Activated naive CD8-positive, alpha-beta T cell treated with anti-CD3 and anti-CD28 coated beads for 36 hours (primary cell): ENCODE results near the gene BACE1-AS. TPM values are rescaled to one million over a fixed set of nuclear protein-coding genes. Genes with fewer than 3 reads are reported as not detected.
"Not testable (repeated sequence)": the region's sequence is repeated elsewhere in the genome, so short reads cannot be mapped to it uniquely, and the experiment has no call there.

Experiments
- DNase-seq: peaks from one replicate; pipeline ENCODE4 v3.0.0; 2021
- H3K27ac Mint-ChIP-seq: one replicate; pipeline ENCODE4 v1.8.0; 2022; ENCODE audit warnings: mild to moderate bottlenecking, moderate library complexity, mixed read lengths
- H3K27me3 Mint-ChIP-seq: one replicate; pipeline ENCODE4 v1.8.0; 2022; ENCODE audit warnings: mild to moderate bottlenecking, mixed read lengths
- H3K36me3 Mint-ChIP-seq: one replicate; pipeline ENCODE4 v1.8.0; 2021; ENCODE audit warnings: mild to moderate bottlenecking, mixed read lengths
- H3K4me1 Mint-ChIP-seq: one replicate; pipeline ENCODE4 v1.8.0; 2021; ENCODE audit warnings: mixed read lengths
- H3K4me3 Mint-ChIP-seq: one replicate; pipeline ENCODE4 v1.8.0; 2022; ENCODE audit warnings: mild to moderate bottlenecking, moderate library complexity, mixed read lengths
- H3K9me3 Mint-ChIP-seq: one replicate; pipeline ENCODE4 v1.8.0; 2022; ENCODE audit warnings: mixed read lengths
- total RNA-seq, 2 experiments: library from RNA; stranded (reverse); gene quantifications; one replicate each; pipeline ENCODE4 v1.2.3, GENCODE V29; 2021

BACE1-AS gene
- 1 to 10 TPM; 3.1 to 3.8 TPM for total RNA-seq

DNA sequence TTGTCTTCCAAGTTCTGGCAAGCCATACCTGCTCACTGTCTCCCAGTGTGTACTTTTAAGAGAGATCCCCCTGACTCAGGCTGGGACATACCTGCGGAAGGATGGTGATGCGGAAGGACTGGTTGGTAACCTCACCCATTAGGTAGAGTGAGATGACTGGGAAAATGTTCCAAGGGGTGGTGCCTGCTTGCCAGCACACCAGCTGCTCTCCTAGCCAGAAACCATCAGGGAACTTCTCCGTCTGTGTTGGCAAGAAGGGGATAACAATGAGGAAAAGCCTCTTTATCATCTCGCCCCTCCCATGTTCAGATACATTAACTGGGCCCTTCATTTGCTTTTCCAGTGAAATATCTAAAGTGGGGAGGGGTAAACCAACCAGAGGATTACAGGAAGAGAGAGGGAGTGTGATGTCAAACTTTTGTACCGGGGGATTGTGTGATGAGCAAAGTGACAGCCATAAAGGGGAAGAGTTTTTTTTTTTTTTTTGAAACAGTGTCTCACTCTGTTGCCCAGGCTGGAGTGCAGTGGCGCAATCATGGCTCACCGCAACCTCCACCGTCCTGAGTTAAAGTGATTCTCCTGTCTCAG is at the start of gene BACE1-AS:
Gene BACE1-AS (plus strand): TSS at position 538 of the 588 bp plus-strand sequence.
- H3K4me1 Mint-ChIP-seq: no peaks in the 10 kb centered on the region
- no peaks in the 10 kb centered on the region for H3K27me3 Mint-ChIP-seq
- no peak within 1 kb of the TSS for H3K4me3 Mint-ChIP-seq

DNA sequence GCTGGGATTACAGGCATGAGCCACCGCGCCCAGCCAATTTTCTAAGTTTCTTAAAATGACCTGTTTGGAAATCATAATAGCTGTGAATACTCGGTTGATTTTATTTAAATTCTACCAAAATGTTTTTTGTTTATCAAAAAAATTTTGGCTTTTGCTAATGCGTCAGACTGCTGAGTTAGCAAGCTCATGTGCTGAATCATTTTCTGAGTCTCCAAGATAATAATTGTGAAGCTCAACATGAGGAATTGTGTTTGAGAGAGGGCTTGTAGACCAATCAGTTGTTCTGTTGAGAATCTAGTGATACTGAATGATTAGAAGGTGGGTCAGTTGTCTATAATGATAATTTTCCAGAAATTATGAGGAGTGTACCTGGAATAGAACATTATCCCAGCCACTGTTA is 42.8 kb upstream of the BACE1-AS start:
- Mint-ChIP-seq H3K4me3 (no peak overlapping the region), H3K27me3 (no peaks in the 10 kb centered on the region), H3K36me3 (peaks cover 19% of the 10 kb centered on the region), H3K4me1 (no peaks in the 10 kb centered on the region), H3K9me3 (no peaks in the 10 kb centered on the region), H3K27ac (no peak overlapping the region)
- no peak for DNase-seq

More for the DNA sequence above, at the start of gene BACE1-AS:
- no peak for DNase-seq
- no peaks in the 10 kb centered on the region for H3K36me3 Mint-ChIP-seq
- H3K27ac Mint-ChIP-seq: no peak within 1 kb of the TSS
- no peaks in the 10 kb centered on the region for H3K9me3 Mint-ChIP-seq

DNA sequence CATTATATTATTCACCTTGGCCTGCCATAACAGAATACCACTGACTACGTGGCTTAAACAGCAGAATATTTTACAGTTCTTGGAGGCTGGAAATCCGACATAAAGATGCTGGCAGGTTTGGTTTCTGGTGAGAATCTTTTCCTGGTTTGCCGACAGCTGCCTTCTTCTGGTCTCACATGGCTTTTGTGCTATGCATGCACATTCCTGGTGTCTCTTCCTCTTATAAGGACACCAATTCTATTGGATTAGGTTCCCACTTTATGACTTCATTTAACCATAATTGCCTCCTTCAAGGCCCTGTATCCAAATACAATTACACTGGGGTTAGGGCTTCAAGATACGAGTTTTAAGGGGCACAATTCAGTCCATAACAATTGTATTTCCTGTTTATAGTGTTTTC is 41.6 kb upstream of the BACE1-AS start:
- H3K4me3 Mint-ChIP-seq: no peak overlapping the region
- DNase-seq: no peak
- no peaks in the 10 kb centered on the region for H3K27me3 Mint-ChIP-seq
- H3K27ac Mint-ChIP-seq: no peak overlapping the region
- H3K4me1 Mint-ChIP-seq: no peaks in the 10 kb centered on the region
- no peaks in the 10 kb centered on the region for H3K9me3 Mint-ChIP-seq
- H3K36me3 Mint-ChIP-seq: peaks cover 16% of the 10 kb centered on the region

DNA sequence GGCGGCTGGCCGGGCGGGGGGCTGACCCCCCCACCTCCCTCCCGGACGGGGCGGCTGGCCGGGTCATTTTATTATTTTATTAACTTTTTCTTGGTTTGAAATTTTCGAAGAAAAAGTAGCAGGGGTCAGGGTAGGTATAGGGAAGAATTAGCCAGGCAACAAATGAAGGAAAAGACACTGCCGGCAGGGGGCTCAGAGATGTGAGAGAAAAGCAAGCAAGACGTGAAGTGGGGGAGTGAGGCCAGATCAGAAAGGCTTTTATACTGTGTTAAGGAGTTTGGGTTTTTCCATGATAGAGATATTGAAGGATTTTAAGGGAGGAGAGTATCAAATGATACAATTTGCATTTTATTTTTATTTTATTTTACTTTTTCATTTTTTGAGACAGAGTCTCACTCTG is 39.6 kb upstream of the BACE1-AS start:
- Mint-ChIP-seq H3K9me3 (no peaks in the 10 kb centered on the region), H3K36me3 (peaks cover 16% of the 10 kb centered on the region), H3K27ac (no peak overlapping the region)

DNA sequence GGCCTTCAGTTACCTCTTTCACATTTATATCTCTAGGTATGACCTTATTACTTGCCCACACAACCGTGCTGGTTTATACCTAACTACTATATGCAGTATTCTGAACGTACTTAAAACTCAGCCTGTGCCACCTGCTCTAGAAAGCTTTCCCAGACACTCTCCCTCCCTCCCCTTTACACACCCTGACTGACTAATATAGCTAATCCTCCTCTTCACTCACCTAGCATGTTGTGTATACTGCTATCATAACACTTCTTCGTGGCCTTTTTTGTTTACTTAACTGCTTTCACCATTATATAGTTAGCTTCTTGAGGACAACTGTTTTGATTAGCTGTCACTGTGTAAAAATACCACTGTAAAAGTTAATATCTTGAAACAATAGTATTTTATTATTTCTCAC is 35.2 kb upstream of the BACE1-AS start:
- no peaks in the 10 kb centered on the region for H3K27me3 Mint-ChIP-seq
- H3K36me3 Mint-ChIP-seq: peaks cover 4% of the 10 kb centered on the region
- no peak overlapping the region for H3K4me3 Mint-ChIP-seq
- peaks cover 2% of the 10 kb centered on the region for H3K4me1 Mint-ChIP-seq
- no peak overlapping the region for H3K27ac Mint-ChIP-seq
- DNase-seq: no peak
- no peaks in the 10 kb centered on the region for H3K9me3 Mint-ChIP-seq

More for the DNA sequence above, 39.6 kb upstream of the BACE1-AS start:
- Mint-ChIP-seq H3K4me1 (no peaks in the 10 kb centered on the region), H3K4me3 (no peak overlapping the region), H3K27me3 (no peaks in the 10 kb centered on the region)
- no peak for DNase-seq

DNA sequence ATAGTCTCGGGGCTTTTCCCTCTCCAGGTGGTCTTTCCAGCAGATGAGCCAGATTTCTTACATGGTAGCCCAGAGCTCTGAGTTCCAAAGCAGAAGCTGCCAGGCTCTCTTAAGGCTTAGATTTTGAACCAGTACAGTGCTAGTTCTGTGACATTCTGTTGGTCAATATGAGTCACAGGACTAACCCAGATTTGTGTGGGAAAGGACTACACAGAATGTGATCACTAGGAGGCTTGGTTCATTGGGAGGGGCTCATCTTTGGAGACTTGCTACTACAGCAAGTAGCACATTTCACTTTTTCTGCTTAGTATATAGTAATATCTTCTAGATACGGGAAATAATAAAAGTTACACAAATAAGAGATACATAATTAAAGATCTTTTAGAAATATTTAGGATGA is 34.6 kb upstream of the BACE1-AS start:
- Mint-ChIP-seq H3K27ac (no peak overlapping the region), H3K27me3 (no peaks in the 10 kb centered on the region), H3K9me3 (no peaks in the 10 kb centered on the region), H3K36me3 (peaks cover 3% of the 10 kb centered on the region), H3K4me3 (no peak overlapping the region), H3K4me1 (peaks cover 2% of the 10 kb centered on the region)
- no peak for DNase-seq

DNA sequence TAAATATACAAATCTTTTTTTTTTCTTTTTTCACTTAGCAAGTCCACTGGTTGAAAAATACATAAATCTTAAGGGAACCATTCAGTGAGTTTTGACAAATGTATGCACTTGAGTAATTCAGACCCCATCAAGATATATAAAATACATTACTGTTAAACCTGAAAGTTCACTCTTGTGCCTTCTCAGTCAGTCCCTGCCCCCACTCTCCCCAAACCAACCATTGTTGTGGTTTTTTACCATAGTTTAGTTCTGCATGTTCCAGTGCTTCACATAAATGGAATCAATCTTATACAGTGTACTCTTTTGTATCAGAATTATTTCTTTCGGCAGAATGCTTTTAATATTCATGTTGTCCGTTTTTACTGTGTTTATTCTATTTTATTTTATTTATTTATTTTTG is 32.6 kb upstream of the BACE1-AS start:
- H3K27me3 Mint-ChIP-seq: no peaks in the 10 kb centered on the region
- H3K36me3 Mint-ChIP-seq: peaks cover 3% of the 10 kb centered on the region
- DNase-seq: no peak
- no peaks in the 10 kb centered on the region for H3K9me3 Mint-ChIP-seq
- H3K27ac Mint-ChIP-seq: no peak overlapping the region
- H3K4me3 Mint-ChIP-seq: no peak overlapping the region
- H3K4me1 Mint-ChIP-seq: peaks cover 2% of the 10 kb centered on the region

DNA sequence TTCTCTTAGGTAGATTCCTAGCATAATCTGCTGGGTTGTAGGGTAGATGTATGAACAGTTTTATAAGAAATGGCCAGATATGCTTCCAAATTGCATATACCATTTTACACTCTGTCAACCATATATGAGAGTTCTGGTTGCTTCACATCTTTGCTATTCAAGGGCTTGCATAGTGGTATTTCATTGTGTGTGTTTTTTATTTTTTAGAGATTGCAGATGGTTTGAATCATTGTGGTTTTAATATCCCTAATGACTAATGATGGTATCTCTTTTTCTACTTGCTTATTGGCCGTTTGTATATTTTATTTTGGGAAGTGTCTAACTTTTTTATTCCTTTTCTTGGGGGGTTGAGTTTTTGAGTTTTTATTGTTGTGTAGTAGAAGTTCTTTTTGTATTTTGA is 31.7 kb upstream of the BACE1-AS start:
- H3K4me3 Mint-ChIP-seq: no peak overlapping the region
- H3K36me3 Mint-ChIP-seq: peaks cover 3% of the 10 kb centered on the region
- no peaks in the 10 kb centered on the region for H3K27me3 Mint-ChIP-seq
- DNase-seq: no peak
- peaks cover 2% of the 10 kb centered on the region for H3K4me1 Mint-ChIP-seq
- no peak overlapping the region for H3K27ac Mint-ChIP-seq
- H3K9me3 Mint-ChIP-seq: no peaks in the 10 kb centered on the region

DNA sequence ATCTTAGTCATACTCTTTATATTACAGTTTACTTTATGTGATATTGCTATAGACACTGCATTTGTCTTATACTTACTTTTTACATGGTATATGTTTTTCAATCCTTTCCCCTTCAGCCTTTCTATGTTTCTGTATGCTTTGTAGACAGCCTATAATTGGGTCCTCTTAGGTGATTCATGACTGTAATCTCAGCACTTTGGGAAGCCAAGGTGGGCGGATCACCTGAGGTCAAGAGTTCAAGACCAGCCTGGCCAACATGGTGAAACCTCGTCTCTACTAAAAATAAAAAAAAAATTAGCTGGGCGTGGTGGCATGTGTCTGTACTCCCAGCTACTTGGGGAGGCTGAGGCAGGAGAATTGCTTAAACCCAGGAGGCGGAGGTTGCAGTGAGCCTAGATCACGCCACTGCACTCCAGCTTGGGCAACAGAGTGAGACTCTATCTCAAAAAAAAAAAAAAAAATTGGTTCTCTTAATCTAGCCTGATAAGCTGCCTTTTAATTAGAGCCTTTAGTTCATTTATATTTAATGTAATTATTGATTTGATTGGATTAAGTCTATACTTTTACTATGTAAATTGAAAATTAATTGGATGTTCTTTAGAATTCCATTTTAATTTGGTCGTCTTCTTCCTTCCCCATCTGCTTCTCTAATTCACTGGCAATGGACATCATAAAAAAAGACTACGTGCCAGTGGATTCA is 26.4 kb upstream of the BACE1-AS start:
- H3K4me1 Mint-ChIP-seq, H3K27ac Mint-ChIP-seq, H3K9me3 Mint-ChIP-seq, DNase-seq, H3K36me3 Mint-ChIP-seq, H3K4me3 Mint-ChIP-seq, H3K27me3 Mint-ChIP-seq: not testable (repeated sequence)

DNA sequence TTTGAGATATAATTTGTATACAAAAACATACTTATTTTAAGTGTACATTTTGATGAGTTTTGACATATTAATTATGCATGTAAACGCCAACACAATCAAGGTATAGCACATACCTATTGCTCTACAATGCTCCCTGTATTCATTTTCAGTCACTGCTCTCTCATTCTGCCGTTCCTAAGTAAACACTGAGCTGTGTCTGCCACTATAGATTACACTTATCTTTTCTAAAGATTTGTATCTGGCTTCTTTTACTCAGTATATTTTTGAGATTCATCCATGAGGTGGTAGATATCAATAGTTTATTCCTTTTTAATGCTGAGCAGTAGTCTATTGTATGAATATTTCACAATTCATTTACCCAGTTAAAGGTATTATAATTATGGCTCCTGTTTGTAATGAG is 25.4 kb upstream of the BACE1-AS start:
- H3K4me1 Mint-ChIP-seq: peaks cover 4% of the 10 kb centered on the region
- H3K9me3 Mint-ChIP-seq: no peaks in the 10 kb centered on the region
- no peaks in the 10 kb centered on the region for H3K27me3 Mint-ChIP-seq

DNA sequence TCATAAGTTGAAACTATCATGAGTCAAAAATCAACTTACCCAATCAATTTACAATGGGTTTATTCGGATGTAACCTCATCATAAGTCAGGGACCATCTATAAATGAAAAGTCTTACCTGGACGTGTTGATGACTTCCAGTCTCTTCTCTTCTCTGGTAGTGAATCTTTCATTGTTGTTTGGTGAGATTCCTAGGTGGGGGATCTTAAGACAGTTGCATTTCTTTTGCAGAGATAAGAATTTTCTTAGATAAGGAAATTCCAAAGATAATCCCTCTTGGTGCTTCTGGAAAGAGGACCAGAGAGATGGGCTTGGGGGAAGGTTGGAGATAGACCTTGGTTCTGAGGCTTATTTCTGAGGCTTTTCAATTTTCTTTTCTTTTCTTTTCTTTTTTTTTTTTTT is 21.3 kb upstream of the BACE1-AS start:
- H3K36me3 Mint-ChIP-seq: peaks cover 19% of the 10 kb centered on the region
- no peaks in the 10 kb centered on the region for H3K27me3 Mint-ChIP-seq
- H3K27ac Mint-ChIP-seq: no peak overlapping the region
- H3K9me3 Mint-ChIP-seq: no peaks in the 10 kb centered on the region
- H3K4me1 Mint-ChIP-seq: peaks cover 1% of the 10 kb centered on the region
- H3K4me3 Mint-ChIP-seq: no peak overlapping the region
- no peak for DNase-seq

More for the DNA sequence above, 25.4 kb upstream of the BACE1-AS start:
- DNase-seq: no peak
- Mint-ChIP-seq H3K27ac (no peak overlapping the region), H3K4me3 (no peak overlapping the region), H3K36me3 (peaks cover 5% of the 10 kb centered on the region)

DNA sequence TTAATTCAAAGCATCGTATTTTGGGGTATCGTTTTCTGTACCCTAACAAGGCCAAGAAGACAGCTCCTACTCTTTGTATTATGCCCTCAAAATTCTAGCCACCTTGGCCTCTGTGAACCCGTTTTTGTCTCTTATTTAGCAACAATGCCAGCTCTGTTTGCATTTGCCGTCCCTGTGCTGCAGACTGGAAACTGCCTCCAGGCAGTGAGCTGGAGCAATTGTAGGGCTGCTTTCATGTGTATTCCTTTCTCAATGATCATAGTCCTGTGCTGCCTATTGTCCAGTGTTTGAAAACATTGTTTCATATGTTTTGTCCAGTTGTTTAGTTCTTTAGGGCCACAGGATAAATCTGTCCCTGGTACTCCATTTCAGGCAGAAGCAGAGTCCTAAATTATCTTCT is 19.9 kb upstream of the BACE1-AS start:
- Mint-ChIP-seq H3K4me1 (peaks cover 1% of the 10 kb centered on the region), H3K27ac (no peak overlapping the region), H3K36me3 (peaks cover 22% of the 10 kb centered on the region), H3K27me3 (no peaks in the 10 kb centered on the region), H3K4me3 (no peak overlapping the region), H3K9me3 (no peaks in the 10 kb centered on the region)
- no peak for DNase-seq

DNA sequence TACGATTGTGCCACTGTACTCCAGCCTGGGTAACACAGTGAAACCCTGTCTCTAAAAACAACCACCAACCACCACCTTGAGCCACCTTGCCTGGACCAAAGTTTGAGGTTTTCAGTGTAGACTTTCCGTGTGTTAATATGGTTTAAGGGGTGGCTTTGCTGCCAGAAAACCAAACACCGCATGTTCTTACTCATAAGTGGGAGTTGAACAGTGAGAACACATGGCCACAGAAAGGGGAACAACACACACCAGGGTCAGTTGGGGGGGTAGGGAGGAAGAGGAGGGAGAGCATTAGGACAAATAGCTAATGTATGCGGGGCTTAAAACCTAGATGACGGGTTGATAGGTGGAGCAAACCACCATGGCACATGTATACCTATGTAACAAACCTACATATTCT is 19.0 kb upstream of the BACE1-AS start:
- H3K27ac Mint-ChIP-seq, H3K27me3 Mint-ChIP-seq, H3K4me3 Mint-ChIP-seq, H3K4me1 Mint-ChIP-seq, DNase-seq, H3K9me3 Mint-ChIP-seq: not testable (repeated sequence)
- H3K36me3 Mint-ChIP-seq: peaks cover 21% of the 10 kb centered on the region

DNA sequence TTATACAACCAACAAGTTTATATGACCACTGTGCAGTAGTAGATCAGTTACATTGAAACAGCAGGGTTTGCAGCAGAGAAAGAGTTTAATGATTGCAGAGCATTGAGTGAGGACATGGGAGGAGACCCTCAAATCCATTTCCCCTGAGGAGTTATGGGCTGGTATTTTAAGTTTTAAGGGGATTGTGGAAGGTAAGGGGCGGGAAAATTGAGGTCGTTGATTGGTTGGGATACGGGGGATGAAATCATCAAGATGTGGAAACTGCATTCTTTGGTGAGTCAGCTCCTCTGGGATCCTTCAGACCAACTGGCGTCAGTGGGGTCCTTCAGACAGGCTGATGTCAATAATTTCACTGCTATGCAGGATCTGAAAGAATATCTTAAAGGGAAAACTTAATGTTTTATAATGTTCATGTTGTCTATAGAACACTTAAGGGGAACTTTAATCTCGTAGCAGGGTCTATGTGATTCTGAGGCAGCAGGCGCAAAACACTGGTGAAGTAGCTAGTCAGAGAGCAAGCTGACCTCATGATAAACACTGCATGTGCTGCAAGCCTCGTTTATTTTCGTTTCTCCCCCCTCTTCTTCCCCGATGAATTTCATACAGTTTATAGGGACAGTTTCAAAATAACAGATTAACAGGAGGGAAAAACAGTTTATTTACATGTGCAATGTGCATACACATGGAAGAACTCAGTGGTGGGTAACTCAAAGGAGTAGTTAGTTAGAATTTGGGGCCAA is 17.4 kb upstream of the BACE1-AS start:
- Mint-ChIP-seq H3K9me3 (no peaks in the 10 kb centered on the region), H3K36me3 (peaks cover 21% of the 10 kb centered on the region), H3K4me1 (no peaks in the 10 kb centered on the region), H3K27ac (no peak overlapping the region), H3K27me3 (no peaks in the 10 kb centered on the region), H3K4me3 (no peak overlapping the region)
- DNase-seq: no peak

DNA sequence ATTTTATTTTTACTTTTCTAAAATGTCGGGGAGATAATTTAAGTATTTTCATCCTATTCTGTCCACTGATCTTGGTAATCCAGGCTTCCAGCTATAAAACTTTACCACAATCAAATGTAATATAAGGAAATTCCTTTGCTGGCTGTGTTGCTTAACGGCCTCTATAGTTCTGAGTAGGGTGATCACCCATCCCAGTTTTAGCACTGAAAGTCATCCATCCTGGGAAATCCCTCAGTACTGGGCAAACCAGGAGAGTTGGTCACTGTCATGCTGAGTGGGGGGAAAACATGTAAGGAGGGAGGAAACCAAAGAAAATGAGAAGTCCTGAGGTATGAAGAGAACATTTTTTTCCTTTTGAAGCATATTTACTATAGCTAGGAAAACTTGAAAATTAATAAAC is 12.8 kb upstream of the BACE1-AS start:
- no peaks in the 10 kb centered on the region for H3K9me3 Mint-ChIP-seq
- no peaks in the 10 kb centered on the region for H3K4me1 Mint-ChIP-seq
- peaks cover 19% of the 10 kb centered on the region for H3K36me3 Mint-ChIP-seq
- H3K27ac Mint-ChIP-seq: no peak overlapping the region
- no peak for DNase-seq
- no peaks in the 10 kb centered on the region for H3K27me3 Mint-ChIP-seq
- H3K4me3 Mint-ChIP-seq: no peak overlapping the region
